ENCODE measurements around the gene PTPRM.
A peak's percentile ranks its signal among the peaks of the same experiment; 100 is the strongest.

The PTPRM gene

GRCh38 chr18:8238507-8238906 lies 671.4 kb downstream of the PTPRM start:
- TF ChIP-seq CTCF (IDR thresholded peaks at IDR 0.05; ENCODE audit: low read depth, low read length) (no peak), MYC (IDR thresholded peaks at IDR 0.05; ENCODE audit: low read depth, low read length) (no peak), MAX (IDR thresholded peaks at IDR 0.05; ENCODE audit: low read depth, low read length) (no peak), POLR2A (IDR thresholded peaks at IDR 0.05; ENCODE audit: extremely low read depth, insufficient read length) (no peak)
- DNase-seq (ENCODE audit: low read depth), result peak; percentile 21
- H3K4me3 ChIP-seq (ENCODE audit: low read depth, low read length), result no peak overlapping the region

- DNase-seq (ENCODE audit: low read depth), result no peak
- no peak overlapping the region for H3K4me3 ChIP-seq (ENCODE audit: low read depth, low read length)
- no peak for TF ChIP-seq CTCF (IDR thresholded peaks at IDR 0.05; ENCODE audit: low read depth, low read length)
- TF ChIP-seq MYC (IDR thresholded peaks at IDR 0.05; ENCODE audit: low read depth, low read length), result no peak
- no peak for TF ChIP-seq POLR2A (IDR thresholded peaks at IDR 0.05; ENCODE audit: extremely low read depth, insufficient read length)
- TF ChIP-seq MAX (IDR thresholded peaks at IDR 0.05; ENCODE audit: low read depth, low read length), result no peak
Observed at GRCh38 chr18:8241731-8242130, 674.6 kb downstream of the PTPRM start.

- TF ChIP-seq MAX (IDR thresholded peaks at IDR 0.05; ENCODE audit: low read depth, low read length), result no peak
- TF ChIP-seq CTCF (IDR thresholded peaks at IDR 0.05; ENCODE audit: low read depth, low read length), result no peak
- no peak for TF ChIP-seq POLR2A (IDR thresholded peaks at IDR 0.05; ENCODE audit: extremely low read depth, insufficient read length)
- TF ChIP-seq MYC (IDR thresholded peaks at IDR 0.05; ENCODE audit: low read depth, low read length), result no peak
Observed at GRCh38 chr18:8242151-8242696, 675.1 kb downstream of the PTPRM start.

GRCh38 chr18:8247700-8248099 lies 680.6 kb downstream of the PTPRM start:
- H3K4me3 ChIP-seq (ENCODE audit: low read depth, low read length), result no peak overlapping the region
- DNase-seq (ENCODE audit: low read depth), result no peak
- no peak for TF ChIP-seq MAX (IDR thresholded peaks at IDR 0.05; ENCODE audit: low read depth, low read length)

More at GRCh38 chr18:8242151-8242696, 675.1 kb downstream of the PTPRM start:
- no peak for DNase-seq (ENCODE audit: low read depth)
- H3K4me3 ChIP-seq (ENCODE audit: low read depth, low read length), result no peak overlapping the region

- TF ChIP-seq MAX (IDR thresholded peaks at IDR 0.05; ENCODE audit: low read depth, low read length), result no peak
- TF ChIP-seq POLR2A (IDR thresholded peaks at IDR 0.05; ENCODE audit: extremely low read depth, insufficient read length), result no peak
- no peak for TF ChIP-seq CTCF (IDR thresholded peaks at IDR 0.05; ENCODE audit: low read depth, low read length)
- no peak for TF ChIP-seq MYC (IDR thresholded peaks at IDR 0.05; ENCODE audit: low read depth, low read length)
- no peak for DNase-seq (ENCODE audit: low read depth)
- H3K4me3 ChIP-seq (ENCODE audit: low read depth, low read length), result no peak overlapping the region
Observed at GRCh38 chr18:8248576-8248975, 681.5 kb downstream of the PTPRM start.

GRCh38 chr18:8249811-8250210 lies 682.7 kb downstream of the PTPRM start:
- no peak for DNase-seq (ENCODE audit: low read depth)
- H3K4me3 ChIP-seq (ENCODE audit: low read depth, low read length), result no peak overlapping the region
- TF ChIP-seq CTCF (IDR thresholded peaks at IDR 0.05; ENCODE audit: low read depth, low read length) (no peak), POLR2A (IDR thresholded peaks at IDR 0.05; ENCODE audit: extremely low read depth, insufficient read length) (no peak), MYC (IDR thresholded peaks at IDR 0.05; ENCODE audit: low read depth, low read length) (no peak), MAX (IDR thresholded peaks at IDR 0.05; ENCODE audit: low read depth, low read length) (no peak)
